NCI-H748 (cell line): ENCODE results near the gene PAM16.
A peak's percentile ranks its signal among the peaks of the same experiment; 100 is the strongest.
"Not testable (repeated sequence)": the region's sequence is repeated elsewhere in the genome, so short reads cannot be mapped to it uniquely, and the experiment has no call there.

ENCODE experiments used
- DNase-seq: peaks from one replicate; lab custom pipeline; 2025; ENCODE audit not compliant: unreplicated experiment; lab: John Stamatoyannopoulos, UW

The PAM16 gene

DNA sequence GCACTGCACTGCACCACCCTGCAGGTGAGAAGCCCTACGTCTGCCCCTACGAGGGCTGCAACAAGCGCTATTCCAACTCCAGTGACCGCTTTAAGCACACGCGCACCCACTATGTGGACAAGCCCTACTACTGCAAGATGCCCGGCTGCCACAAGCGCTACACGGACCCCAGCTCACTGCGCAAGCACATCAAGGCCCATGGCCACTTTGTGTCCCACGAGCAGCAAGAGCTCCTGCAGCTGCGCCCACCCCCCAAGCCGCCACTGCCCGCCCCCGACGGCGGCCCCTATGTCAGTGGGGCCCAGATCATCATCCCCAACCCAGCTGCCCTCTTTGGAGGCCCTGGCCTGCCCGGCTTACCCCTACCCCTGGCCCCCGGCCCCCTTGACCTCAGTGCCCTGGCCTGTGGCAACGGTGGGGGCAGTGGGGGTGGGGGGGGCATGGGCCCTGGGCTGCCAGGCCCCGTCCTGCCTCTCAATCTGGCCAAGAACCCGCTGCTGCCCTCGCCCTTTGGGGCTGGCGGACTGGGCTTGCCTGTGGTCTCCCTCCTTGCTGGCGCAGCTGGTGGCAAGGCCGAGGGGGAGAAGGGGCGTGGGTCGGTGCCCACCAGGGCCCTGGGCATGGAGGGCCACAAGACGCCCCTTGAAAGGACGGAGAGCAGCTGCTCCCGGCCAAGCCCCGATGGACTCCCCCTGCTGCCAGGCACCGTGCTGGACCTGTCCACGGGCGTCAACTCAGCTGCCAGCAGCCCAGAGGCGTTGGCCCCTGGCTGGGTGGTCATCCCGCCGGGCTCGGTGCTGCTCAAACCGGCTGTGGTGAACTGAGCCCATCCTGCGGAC lies 14.2 kb downstream of the PAM16 start:
- no peak for DNase-seq

GRCh38 chr16:4334724-4335495 lies 16.2 kb downstream of the PAM16 start:
- no peak for DNase-seq

- not testable (repeated sequence) for DNase-seq
Observed at GRCh38 chr16:4333714-4334113, 17.4 kb downstream of the PAM16 start.

GRCh38 chr16:4333308-4333638 lies 17.8 kb downstream of the PAM16 start:
- DNase-seq = no peak

DNA sequence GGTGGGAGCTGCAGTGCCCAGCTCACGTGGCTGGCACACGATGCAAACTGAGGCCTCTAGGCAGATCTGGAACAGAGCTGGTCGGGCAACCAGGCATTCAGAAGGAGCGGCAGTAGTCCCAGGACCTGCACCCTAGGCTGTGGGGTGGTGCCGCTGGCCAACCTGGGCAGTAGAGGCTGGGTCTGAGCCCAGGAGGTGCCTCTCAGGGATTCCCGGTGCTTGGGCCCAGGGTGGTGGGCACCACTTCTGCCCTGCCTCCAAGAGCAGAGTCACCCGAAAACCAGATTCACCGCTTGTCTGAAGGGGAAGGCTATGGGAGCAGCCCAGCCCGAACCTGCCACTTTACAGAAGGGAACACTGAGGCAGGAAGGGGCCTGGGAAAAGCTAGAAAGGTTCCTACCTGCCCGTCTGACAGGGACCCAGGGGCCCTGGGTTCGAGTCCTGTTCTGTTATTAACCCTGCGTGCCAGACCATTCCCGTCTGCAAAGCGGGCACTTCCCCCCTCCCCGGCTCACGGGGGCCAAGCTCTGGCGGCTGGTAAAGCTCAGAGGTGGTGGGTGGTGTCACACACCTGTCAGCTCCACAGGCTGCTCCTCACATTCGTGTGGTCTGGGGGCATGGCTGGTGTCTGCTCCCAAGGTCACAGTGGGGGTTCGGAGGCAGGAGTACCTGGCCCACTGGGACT lies 18.4 kb downstream of the PAM16 start:
- DNase-seq = no peak

GRCh38 chr16:4332083-4332482 lies 19.0 kb downstream of the PAM16 start:
- no peak for DNase-seq

GRCh38 chr16:4330277-4330874 lies 20.7 kb downstream of the PAM16 start:
- DNase-seq = peak; percentile 18

DNA sequence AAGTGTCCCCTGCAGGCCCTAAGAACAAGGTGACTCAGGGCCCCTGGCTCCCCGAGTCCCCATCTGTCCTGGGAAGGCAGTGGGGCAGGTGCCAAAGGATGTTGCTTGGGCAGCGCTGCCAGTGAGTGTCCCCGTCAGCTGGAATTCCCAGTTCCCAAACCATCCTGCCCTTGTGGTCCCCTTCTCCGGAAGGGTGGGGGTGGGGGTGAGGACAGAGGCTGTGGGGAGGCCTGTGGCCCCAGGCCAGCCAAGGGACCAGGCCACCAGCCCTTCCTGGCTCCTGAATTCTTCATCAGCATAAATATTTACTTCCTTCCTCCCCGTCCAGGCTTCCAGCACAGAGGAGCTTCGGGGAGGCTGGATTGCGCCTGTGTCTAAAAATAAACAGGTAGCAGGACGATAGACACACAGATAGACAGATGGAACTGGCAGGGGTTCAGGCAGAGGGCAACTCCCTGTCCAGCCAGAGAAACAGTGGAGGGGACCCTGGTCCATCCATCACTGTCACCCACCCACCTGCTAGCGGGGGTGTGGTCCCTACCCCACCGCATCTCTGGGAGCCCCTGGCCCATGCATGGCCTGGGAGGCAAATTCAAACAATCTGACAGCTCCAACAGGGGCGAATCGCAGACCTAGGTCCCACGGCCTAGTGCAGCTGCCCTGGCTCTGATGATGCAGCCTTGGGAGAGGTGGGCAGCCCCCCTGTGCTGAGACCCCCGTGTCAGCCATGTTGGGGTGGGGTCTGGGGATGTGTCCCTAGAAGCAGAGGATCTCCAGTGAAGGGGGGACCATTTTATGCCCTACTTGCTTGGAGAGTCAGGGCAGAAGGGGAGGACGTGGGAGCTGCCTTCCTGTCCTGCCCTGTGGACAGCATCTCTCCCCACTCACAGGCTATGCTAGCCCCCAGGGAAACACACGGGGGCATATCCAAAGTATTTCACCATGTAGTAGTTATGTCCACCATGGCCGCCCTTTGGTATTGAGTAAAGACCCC lies 22.0 kb downstream of the PAM16 start:
- no peak for DNase-seq

- no peak for DNase-seq
Observed at GRCh38 chr16:4328046-4328781, 22.9 kb downstream of the PAM16 start.

- no peak for DNase-seq
Observed at GRCh38 chr16:4327386-4328045, 23.6 kb downstream of the PAM16 start.

DNA sequence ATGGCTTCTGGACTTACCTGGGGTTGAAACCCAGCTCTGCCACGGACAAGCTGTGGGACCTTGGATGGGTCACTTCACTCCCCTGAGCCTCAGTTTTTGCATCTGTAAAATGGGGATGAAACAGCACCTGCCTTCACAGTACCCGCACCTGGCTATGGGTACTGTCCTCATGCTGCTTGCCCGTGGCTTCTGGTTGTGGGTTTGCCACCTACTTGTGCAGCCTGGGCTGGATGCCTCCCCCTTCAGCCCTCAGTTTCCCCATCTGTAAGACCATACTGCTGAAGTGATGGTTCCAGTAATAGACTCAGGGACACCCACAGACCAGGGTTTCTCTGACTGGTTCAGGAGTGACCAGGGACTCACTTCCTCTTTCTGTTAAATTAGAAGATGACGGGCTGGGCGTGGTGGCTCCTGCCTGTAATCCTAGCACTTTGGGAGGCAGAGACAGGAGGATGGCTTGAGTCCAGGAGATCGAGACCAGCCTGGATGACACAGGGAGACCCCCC lies 25.8 kb downstream of the PAM16 start:
- DNase-seq = no peak

- no peak for DNase-seq
Observed at GRCh38 chr16:4324492-4325252, 26.4 kb downstream of the PAM16 start.

DNA sequence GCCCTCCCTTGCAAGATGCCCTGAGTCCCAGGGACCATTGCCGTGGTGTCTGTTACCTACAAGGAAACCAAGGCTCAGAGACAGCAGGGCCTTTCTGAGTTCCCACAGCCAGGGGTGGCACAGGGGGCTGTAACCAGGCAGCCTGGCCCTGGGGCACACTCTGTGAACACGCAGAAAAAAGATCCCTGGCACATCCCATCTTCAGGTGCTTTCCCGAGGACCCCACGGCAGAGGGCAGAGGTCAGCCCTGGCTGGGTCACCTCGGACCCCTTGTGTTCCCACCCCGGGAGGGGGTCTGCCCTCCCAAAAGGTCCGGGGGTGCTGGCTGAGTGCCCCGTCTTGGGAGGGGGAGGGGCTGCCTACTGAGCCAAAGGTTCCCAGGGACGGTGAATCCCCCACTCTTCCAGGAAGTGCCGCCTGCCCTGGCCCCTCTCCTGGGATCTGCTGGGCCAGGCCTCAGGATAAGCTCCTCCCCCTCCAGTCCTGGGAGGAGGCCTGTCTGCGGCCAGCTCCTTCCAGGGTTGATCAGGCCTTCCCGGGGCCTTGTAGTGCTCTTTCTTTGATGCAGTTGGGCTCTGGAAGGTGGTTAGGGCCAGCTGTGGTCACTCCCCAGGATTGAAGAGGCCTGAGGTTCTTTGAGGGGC lies 27.2 kb downstream of the PAM16 start:
- DNase-seq = no peak

DNA sequence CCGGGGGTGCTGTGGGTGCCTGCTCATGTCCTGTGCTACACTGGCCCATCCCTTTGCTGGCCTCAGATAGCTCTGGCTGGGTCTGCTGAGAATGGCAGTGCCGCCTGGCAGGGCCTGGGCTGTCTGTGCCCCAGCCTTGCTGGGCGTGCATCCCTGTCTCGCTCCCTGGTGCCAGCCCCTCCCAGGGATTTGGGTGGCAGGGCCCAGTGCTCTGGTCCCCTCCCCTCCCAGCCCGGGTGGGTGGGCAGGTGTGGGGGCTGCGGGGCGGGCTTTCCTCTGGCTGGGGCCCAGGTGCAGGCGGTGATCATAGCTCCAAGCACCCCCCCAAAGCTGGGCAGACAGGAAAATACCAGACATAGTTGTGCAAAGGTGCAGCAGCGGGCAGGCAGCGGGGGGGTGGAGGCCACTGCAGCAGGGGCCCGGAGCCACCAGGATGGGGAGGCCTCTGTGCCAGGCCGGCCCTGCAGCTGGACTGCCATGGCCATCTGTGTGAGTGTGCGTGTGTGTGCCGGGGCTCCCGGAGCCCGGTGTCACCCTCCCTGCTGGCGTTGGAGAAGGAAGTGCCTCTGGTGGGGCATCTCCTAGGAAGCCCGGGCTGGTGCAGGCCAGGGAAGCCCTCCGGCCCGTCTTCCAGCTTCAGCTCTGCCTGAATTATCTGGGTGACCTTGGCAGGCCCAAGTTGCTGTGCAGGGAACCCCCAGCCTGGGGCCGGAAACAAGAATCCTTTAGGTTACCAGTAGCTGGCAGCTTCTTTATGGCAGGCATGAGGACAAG lies 27.9 kb downstream of the PAM16 start:
- DNase-seq = no peak

DNA sequence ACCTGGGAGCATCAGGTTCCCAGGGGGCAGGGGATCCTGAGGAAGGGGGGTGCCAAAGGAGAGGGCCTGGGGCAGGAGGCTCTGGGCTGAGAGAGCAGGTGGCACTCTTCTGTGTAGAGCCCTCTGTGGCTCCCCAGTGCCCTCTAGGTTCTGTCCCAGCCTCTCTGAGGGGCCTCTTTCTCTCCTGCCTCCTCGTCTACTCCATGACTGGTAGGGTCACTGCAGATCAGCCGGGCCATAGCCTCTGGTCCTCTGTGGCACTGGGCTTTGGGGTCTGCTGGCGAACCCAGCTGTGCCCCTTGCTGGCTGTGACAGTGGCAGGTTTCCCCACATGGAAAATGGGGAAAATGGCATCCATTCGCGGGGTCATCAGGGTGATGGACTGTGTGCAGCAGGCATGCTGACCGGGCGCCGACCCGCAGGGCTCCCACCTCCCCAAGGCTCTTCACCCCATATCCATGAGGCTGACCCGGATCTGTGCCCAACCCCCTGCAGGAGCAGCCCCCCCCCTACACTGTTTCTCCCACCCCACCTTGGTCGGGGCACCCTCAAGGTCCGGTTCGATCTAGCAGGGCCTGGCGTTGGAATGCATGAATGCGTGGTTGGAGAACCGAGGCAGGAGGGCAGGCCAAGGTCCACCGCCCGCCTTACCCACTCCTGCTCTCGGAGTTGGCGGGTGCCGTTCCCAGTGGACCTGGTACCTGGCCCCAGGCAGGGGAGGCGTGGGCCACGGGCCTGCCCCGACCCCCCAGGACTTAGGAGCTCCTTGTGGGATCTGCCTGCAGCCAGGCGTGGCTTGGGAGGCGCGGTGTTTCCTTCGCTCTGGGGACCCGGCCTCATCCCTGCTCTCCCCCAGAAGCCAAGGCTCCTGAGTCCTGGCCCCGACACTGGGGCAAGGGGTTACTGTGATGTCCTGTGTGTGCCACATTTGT lies 28.7 kb downstream of the PAM16 start:
- no peak for DNase-seq
